Stimulated activated CD8-positive, alpha-beta memory T cell treated with anti-CD3 and anti-CD28 coated beads, Interleukin-2, amount 100 ng/mL, for 1 hour (primary cell): Measurements from ENCODE around the gene BRPF1.

Source experiments
- DNase-seq, 2 donors: peaks; one replicate each; pipeline ENCODE4 v3.0.0-alpha.2; 2020; ENCODE audit warnings: low read depth in 2 of 2

The BRPF1 gene

DNA sequence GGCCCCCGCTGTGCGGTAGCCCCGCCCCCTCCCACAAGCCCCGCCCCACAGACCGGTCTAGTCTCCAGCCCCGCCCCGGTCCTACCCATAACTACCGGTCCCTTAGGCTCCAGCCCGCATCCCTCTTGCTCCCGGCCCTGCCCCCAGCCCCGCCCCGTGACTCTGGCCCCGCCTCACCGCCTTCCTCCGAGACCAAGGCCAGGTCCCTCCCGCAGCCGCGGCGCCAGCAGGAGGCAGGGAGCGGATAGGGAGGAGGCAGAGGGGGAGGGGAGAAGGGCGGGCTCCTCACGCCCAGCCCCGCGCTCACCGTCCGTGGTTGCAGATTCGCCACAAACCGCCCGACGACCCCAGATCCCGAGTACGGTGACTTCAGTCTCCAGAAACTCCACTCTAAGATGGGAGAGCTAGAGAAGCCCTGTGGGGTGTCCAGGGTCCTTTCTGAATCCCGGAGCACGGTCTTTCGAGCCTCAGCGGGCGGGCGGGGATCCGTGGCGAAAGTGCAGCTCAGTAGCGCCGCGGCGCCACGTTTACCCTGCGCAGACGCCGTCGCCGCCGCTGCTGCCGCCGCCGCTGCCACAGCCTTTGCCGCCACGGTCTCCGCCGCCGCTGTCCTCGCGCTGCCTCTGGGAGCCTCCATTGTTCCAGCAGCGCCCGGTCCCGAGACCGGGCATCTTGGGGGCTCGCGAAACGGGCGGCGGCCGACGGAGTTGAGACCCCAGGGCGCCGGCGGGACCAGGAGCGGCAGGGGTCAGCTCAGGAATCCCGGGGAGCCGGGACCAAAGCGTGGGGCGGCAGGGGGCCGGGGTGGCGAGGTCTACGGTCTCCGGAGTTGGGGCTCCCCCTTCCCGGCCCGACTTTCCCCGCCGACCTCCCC is at the start of gene BRPF1:
BRPF1 (plus strand) TSS at position 530 of the 874 bp plus-strand sequence. CDS start 2,406 bp downstream, outside the sequence.
- peak; percentile 99 for DNase-seq

DNA sequence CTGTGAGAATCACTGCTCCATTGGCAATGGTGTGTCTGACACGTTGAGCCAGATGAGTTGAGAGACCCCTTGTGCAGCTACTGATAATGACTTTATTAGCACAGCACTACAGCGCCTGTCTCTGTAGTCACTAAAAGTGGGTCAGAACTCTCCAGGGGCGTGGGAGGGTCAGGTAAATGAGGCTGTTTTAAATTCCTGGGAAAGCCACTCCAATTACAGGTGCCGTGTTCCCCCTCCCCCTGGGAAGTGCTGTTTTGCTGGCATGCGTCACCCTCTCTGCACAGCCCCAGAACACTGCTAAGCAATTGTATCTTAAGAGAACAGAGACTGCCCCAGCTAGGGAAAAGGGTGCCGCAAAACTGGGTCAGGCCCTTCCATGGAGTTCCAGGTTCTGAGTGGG is 49.4 kb upstream of the BRPF1 start:
- DNase-seq = no peak

- no peak for DNase-seq
Observed at GRCh38 chr3:9683426-9683825, 48.1 kb upstream of the BRPF1 start.

DNA sequence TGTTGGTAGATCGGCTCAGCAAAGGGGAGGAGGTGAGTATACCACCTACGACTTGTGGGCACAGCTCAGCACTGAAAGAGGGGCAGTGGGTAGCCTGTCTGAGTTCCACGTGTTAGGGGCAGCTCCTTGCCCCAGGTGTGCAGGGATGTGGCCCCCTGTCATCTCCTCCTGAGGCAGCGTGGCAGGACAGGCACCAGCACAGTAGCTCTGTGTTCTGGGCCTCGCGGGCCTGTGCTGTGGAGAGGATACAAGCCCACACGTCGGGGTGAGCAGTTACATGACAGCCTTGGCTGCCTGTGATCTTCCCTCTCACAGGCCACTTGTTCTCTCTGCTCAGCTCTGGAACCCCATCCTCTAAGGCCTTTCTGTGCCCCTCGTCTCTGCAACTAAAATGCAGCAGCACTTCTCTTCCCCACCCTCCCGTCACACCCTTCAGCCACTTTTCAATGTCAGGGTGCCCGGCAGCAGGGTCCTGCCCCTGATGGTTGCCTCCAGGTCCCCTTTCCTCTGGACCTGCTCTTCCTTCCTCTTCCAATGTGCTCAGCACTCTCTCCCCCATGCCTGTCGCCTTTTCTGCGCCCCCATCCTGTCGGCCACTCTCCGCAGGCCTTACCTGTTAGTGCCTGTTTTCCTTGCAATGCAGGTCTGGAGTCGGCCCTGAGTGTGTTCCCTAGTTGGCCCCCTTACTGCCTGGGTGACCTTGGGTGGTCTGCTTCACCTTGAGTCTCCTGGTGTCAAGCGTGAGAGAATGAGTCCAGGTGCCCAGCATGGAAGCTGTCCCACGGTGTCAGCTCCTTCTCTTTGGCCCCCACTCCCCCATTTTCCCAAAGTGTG is 46.1 kb upstream of the BRPF1 start:
- DNase-seq = no peak

DNA sequence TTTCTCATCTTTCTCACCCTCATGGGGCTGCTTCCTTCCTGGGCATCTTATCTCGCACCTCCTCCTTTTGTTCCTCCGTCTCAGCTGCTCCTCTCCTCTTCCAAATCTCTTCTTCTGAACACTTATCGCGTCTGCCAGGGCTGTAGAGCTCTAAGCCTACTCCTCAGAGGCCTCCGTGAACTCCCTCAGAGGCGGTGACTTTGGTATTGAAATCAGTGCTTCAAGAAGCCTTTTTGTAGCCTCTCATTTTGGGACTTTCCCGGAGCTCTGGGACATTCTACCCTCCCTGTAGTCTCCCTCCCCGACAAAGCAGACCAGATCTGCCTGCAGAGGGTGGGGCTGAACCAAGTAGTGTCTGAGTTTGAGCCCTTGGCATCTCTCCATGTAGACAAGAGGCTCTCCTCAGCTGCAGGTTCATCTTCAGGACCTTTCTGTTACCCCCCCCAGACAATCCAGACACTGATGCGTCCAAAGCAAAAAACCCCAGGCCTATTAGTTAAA is 45.4 kb upstream of the BRPF1 start:
- DNase-seq = no peak

GRCh38 chr3:9686703-9687102 is 44.8 kb upstream of the BRPF1 start:
- no peak for DNase-seq

- no peak for DNase-seq
Observed at GRCh38 chr3:9687514-9687913, 44.0 kb upstream of the BRPF1 start.

GRCh38 chr3:9688961-9689360 is 42.6 kb upstream of the BRPF1 start:
- DNase-seq = no peak

DNA sequence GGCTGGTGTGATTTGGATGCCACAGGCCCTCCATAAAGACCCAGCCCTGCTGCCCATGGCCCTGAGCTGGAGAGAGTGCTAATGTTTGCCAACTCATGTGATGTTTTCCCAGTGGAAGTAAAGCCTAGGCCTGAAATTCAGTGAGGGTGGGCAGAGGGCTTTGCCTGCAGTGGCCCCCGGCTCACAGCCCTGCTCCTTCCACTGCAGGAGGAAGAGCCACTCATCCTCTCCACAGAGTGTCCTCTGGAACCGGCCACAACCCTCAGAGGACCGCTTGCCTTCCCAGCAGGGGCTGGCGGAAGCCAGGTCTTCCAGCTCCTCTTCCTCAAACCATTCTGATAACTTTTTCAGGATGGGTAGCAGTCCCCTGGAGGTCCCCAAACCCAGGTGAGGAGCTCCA is 41.8 kb upstream of the BRPF1 start:
- DNase-seq = no peak

- no peak for DNase-seq
Observed at GRCh38 chr3:9690451-9691450, 40.8 kb upstream of the BRPF1 start.

- DNase-seq = no peak
Observed at GRCh38 chr3:9691636-9692035, 39.9 kb upstream of the BRPF1 start.

DNA sequence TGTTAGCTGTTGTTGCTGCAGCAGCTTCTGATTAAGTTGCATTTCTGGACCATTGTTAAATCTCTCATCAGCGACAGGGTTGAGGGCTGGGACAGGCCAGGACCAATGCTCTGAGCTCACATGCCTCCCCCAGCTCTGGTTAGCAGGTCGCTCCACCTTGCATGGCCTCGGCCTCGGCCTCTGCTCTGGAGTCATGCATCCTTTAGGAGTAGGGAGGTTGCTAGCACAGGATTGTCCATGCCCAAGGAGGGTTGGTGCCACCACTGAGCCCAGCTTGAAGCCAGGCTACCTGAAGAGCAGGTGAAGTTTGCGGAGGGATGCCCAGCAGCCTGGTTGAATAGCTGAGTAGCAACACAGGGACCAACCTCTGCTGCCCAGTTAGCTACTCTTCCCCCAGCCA is 39.1 kb upstream of the BRPF1 start:
- DNase-seq = no peak

GRCh38 chr3:9695345-9695744 is 36.2 kb upstream of the BRPF1 start:
- DNase-seq = no peak

DNA sequence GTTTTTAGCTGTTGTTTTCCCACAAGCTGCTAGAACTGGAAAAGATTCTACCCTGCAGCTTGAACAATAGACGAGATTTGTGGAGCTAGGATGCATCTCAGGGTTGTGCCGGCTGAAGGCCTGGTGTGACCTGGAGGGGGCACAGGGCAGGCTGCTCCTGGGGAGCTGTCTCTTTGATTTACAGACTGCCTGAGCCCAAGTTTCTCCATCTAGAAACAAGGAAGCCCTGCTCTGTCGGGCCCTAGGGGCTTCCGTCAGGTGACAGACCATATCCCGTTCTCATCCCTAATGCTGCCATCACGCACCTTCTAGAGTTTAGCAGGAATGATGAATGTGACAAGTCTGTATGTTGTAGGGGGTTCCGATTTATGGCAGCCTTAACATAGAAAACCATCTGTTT is 35.8 kb upstream of the BRPF1 start:
- no peak for DNase-seq

GRCh38 chr3:9696480-9697220 is 34.9 kb upstream of the BRPF1 start:
- DNase-seq = no peak

GRCh38 chr3:9697892-9698291 is 33.6 kb upstream of the BRPF1 start:
- no peak for DNase-seq

DNA sequence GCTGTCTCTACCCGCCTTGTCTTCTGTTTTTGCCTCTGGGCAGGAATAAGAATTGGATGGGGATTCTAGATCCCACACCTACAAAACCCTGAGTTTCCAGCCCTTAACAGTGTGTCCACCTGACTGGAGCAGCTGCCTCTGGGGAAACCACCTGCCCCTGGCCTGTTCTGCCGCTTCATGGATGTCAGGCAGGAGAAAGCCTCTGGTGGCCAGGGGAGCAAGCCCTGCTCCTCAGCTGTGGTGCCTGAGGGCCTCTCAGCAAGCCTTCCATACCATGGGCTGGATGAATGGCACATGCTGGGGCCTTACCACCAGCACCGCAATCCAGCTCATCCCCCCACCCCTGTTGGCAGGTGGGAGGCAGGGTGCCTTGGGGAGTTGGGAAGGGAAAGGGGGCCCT is 33.2 kb upstream of the BRPF1 start:
- no peak for DNase-seq

DNA sequence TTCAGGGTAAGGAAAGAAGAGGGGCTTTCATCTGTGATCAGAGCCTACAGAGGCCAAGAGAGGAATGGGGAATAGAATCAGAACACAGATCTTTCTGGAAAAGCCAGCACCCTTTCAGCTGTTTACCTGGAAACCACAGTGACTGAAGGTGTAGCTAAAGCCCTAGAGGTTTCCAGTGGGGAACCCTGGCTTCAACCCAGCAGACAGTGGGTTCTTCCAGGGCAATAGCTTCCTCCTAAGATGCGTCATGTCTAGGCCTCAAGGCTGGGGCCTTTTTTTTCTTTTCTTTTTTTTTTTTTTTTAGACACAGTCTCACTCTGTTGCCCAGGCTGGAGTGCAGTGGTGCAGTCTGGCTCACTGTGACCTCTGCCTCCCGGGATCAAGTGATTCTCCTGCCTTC is 31.0 kb upstream of the BRPF1 start:
- no peak for DNase-seq

DNA sequence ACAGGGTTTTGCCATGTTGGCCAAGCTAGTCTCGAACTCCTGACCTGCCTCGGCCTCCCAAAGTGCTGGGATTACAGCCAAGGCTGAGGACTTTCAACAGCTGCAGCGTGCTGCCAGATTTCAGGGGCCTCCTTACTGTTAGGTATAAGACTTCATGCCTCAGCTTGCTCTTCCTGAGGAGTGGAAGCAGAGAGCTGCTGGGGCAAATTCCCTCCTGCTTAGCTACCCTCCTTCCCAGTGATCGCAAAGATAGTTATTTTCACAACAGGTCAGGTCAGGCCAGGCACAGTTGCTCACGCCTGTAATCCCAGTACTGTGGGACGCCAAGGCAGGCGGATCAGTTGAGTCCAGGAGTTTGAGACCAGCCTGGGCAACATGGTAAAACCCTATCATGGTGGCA is 30.5 kb upstream of the BRPF1 start:
- no peak for DNase-seq

DNA sequence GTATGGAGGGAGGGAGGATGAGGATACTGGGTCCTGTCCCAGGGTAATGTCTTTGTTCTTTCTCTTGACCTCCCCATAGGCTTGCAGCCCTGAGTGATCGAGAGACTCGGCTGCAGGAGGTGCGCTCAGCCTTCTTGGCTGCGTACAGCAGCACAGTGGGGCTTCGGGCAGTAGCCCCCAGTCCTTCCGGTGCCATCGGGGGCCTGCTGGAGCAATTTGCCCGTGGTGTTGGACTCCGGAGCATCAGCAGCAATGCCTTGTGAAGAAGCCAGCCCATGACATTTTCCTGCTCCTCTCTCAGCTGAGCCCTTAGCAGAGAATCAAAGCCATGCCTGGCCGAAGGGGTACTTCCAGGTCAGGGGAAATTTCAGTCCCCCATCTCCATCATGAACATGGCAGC is 29.8 kb upstream of the BRPF1 start:
- no peak for DNase-seq

GRCh38 chr3:9703240-9703639 is 28.3 kb upstream of the BRPF1 start:
- DNase-seq = no peak
